GM12865 (cell line): ENCODE data around the gene NDUFB11.

Experiments used
- DNase-seq: peaks from one replicate; pipeline ENCODE4 v3.0.0; 2010; ENCODE audit warnings: low read depth
- H3K4me3 ChIP-seq: 2 replicates; pipeline ENCODE4 v1.5.1; 2011; ENCODE audit warnings: mild to moderate bottlenecking, low read depth, low read length, control low read depth
- CTCF ChIP-seq: IDR thresholded peaks from 2 replicates; pipeline ENCODE4 v1.5.1; 2011; ENCODE audit warnings: low read length, control low read depth, low read depth, inconsistent platforms; ENCODE audit not compliant: insufficient read depth; ENCODE audit errors: missing control alignments

Gene NDUFB11

GRCh38 chrX:47162927-47163583 is 18.6 kb upstream of the NDUFB11 start:
- DNase-seq, result no peak
- TF ChIP-seq CTCF, result no peak
- H3K4me3 ChIP-seq, result no peak overlapping the region

DNA sequence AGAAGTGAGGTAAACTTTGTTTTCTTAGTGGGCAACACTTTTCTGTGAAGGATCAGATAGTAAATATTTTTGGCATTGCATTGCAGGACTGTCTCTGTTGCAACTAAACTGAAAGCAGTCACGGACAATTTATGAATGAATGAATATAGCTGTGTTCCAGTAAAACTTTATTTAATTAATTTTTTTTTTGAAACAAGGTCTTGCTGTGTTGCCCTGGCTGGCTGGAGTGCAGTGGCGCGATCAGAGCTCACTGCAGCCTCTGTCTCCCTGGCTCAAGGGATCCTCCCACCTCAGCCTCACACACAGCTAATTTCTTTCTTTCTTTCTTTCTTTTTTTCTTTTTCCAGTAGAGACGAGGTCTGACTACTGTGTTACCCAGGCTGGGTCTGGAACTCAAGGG is 16.3 kb upstream of the NDUFB11 start:
- no peak for TF ChIP-seq CTCF
- DNase-seq, result no peak
- no peak overlapping the region for H3K4me3 ChIP-seq

DNA sequence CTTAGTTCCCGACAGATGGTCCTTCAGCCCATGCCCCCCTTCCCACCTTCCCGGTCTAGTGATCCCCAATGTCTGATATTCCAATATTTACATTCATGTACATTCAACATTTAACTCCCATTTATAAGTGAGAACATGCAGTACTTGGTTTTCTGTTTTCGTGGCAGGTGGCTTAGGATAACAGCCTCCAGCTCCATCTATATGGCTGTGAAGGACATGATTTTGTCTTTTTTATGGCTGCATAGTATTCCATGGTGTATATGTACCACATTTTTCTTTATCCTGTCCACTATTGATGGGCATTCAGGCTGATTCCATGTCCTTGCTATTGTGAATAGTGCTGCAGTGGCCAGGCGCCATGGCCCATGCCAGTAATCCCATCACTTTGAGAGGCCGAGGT is 14.3 kb upstream of the NDUFB11 start:
- no peak for TF ChIP-seq CTCF
- DNase-seq, result no peak
- no peak overlapping the region for H3K4me3 ChIP-seq

DNA sequence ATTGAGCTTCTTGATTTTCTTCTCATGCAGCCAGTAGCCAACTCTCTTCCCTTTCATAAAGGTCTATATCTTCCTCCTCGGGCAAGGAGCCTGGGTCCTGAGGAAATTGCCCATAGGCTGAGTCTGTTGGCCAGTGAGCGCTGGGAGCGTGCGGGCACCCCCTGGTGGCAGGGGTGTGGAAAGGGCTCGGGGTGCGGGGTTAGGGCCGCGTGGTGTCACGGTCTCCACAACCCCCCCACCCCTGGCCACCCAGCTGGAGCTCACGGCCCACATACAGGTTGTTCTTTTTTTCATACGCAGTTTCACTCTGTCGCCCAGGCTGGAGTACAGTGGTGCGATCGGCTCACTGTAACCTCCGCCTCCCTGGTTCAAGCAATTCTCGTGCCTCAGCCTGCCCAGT is 13.6 kb upstream of the NDUFB11 start:
- no peak for DNase-seq
- no peak overlapping the region for H3K4me3 ChIP-seq
- TF ChIP-seq CTCF, result no peak

DNA sequence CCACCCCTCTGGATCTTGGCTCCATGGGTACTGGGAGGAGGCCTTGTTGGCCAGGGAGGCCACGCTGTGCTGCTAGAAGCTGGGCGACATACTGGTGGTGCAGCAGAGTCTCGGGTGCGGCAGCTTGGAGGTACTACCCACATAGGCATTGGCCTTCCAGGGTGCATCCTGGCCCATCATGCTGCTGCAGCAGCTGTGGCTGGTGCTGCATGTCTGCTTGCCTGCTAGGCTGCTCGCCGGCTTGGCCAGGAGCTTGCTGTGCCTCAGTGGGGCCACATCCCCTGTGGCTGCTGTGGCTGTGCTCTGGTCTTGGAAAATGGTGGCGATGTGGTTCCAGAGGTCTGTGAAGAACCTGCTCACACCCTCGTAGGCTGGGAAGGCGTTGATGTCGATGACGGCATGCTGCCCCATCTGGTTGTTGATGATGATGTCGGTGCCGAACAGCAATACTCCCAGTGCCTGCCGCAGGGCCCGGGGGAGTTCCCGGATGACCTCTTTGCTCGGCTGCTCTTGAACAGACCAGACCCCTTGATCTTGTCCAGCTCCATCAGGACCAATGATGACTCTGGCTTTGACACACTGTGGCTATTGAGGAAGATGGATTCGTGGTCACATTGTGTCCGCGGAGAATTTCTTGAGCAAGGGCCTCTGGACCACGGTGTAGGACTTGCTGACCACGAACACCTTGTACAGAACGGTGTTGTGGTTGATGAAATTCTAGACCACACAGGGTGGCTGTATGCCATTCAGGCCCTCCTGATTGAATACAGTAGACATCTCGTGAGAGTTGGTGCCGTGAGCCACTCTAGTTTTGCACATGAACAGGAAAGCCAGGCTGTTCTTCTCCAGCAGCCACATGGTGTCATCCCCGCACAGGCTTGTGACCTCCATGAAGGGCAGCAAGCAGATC is 12.4 kb upstream of the NDUFB11 start:
- no peak for TF ChIP-seq CTCF
- DNase-seq, result no peak
- H3K4me3 ChIP-seq, result no peak overlapping the region

DNA sequence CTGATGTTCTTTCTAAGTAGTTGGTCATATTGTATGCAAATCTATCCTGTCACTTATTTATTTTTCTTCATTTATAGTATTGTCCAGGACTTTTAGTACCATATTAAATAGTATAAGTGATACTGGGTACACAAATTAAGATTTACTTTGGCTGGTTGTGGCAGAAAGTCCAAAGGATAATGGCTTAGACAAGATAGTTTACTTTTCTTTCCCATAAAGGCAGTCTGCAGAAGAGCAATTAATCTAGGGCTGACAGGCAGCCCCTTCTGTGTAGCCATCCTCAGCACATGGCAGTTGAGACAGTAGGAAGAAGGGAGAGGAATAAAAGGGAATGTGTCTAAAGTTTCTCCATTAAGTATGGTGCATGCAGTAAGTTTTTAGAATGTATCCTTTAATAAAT is 6.9 kb upstream of the NDUFB11 start:
- no peak for TF ChIP-seq CTCF
- H3K4me3 ChIP-seq, result no peak overlapping the region
- no peak for DNase-seq
